Muscle layer of duodenum (tissue), 2 donors: Measurements from ENCODE around the gene ARV1.
A peak's percentile ranks its signal among the peaks of the same experiment; 100 is the strongest.
"Not testable (repeated sequence)": the region's sequence is repeated elsewhere in the genome, so short reads cannot be mapped to it uniquely, and the experiment has no call there.

ENCODE experiments used
- H3K27ac ChIP-seq: one replicate; pipeline ENCODE4 v1.7.0; 2013; ENCODE audit warnings: mild to moderate bottlenecking, low read length
- H3K27me3 ChIP-seq: one replicate; pipeline ENCODE4 v1.7.0; 2013; ENCODE audit warnings: low read depth, mild to moderate bottlenecking, control low read depth, low read length
- H3K36me3 ChIP-seq, 2 donors: one replicate each; pipeline ENCODE4 v1.7.0; 2013; ENCODE audit warnings: low read length in 2 of 2, control low read depth in 1 of 2, mild to moderate bottlenecking in 1 of 2; ENCODE audit not compliant: insufficient read depth in 2 of 2, control insufficient read depth in 1 of 2
- H3K4me1 ChIP-seq, 2 donors: one replicate each; pipeline ENCODE4 v1.7.0; 2013; ENCODE audit warnings: low read length in 2 of 2, mild to moderate bottlenecking in 2 of 2, control low read depth in 1 of 2, moderate library complexity in 1 of 2; ENCODE audit not compliant: insufficient read depth in 2 of 2, control insufficient read depth in 1 of 2
- H3K4me3 ChIP-seq, 2 donors: one replicate each; pipeline ENCODE4 v1.7.0; 2013; ENCODE audit warnings: low read length in 2 of 2, low read depth in 1 of 2, mild to moderate bottlenecking in 1 of 2
- H3K9me3 ChIP-seq, 2 donors: one replicate each; pipeline ENCODE4 v1.7.0; 2013; ENCODE audit warnings: low read length in 2 of 2, control low read depth in 1 of 2, mild to moderate bottlenecking in 1 of 2; ENCODE audit not compliant: control insufficient read depth in 1 of 2
- donor health status: healthy.

Gene ARV1

DNA sequence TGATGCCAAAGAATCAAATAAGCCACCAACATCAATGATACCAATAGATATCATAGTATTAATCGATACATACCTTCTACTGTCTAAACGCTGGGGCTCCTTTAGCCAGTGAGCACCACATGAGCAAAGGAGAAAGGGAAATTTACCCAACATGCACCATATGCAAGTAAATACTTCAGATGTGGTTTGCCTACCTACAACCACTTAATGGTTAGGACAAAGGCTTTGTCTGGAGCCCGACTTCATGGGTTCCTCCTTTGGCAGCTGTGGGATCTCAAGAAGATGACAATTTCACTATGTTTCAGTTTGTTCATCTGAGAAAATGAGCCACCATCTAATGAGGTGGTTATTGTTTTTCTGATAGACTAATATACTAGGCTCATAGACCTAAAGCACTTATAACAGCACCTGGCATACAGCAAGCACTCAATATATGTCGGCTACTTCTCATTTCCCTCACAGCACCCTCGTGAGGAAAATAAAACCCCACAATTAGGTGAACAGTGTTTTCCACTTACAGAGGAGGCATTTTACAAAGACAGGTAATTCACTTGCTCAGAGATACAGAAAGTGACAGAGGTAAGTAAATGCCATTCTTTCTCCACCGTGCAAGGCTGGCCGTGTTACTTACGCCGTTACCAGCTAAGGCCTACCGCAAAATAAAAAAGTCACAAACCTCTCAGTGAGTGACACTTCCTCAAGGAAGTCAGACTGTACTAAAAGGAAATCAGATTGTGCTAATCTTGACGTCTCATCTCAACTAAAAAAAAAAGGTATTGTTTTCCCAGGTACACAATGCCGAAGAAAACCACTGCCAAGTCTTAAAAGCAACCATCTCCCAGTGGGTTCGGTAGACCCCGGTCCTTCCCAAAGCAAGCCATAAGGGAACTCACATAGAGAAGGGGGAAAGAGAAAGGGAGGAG lies 1.8 kb upstream of the ARV1 start:
- Histone ChIP-seq H3K27me3 (no peaks in the 10 kb centered on the region), H3K27ac (peak overlapping the region; percentile 24), H3K4me3 (peak overlapping the region; percentile 70 to 96), H3K9me3 (no peaks in the 10 kb centered on the region), H3K4me1 (peaks cover 9 to 26% of the 10 kb centered on the region in 2 donors), H3K36me3 (peaks cover 0 to 6% of the 10 kb centered on the region in 2 donors)

GRCh38 chr1:230977761-230978490 lies 968 bp upstream of the ARV1 start:
- peak overlapping the region; percentile 70 to 96 for H3K4me3 ChIP-seq
- peak overlapping the region; percentile 24 for H3K27ac ChIP-seq
- H3K27me3 ChIP-seq: no peaks in the 10 kb centered on the region
- H3K36me3 ChIP-seq: peaks cover 0 to 10% of the 10 kb centered on the region in 2 donors
- H3K9me3 ChIP-seq: no peaks in the 10 kb centered on the region
- peaks cover 9 to 26% of the 10 kb centered on the region in 2 donors for H3K4me1 ChIP-seq

DNA sequence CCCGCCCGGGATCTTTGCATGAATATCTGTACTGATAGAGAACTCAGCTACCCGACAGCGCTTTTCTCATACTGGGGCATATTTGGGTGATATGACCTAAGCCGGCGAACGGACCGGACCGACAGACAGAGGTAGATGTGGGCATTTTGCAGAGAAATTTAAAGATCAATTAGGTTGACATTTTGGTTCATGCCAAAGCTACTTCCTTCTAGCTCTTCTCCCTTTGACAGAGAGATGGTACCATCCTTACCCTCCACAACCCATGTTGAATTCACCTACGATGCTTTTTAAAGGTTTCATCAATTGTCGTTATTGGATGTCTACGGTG lies 459 bp downstream of the ARV1 start:
- Histone ChIP-seq H3K4me3 (peak overlapping the region; percentile 96), H3K36me3 (peaks cover 0 to 10% of the 10 kb centered on the region in 2 donors), H3K27ac (peak overlapping the region; percentile 70), H3K9me3 (no peaks in the 10 kb centered on the region), H3K27me3 (no peaks in the 10 kb centered on the region), H3K4me1 (peaks cover 9 to 26% of the 10 kb centered on the region in 2 donors)

- Histone ChIP-seq H3K27me3 (no peaks in the 10 kb centered on the region), H3K9me3 (no peaks in the 10 kb centered on the region), H3K4me3 (peak overlapping the region; percentile 96), H3K36me3 (peaks cover 0 to 10% of the 10 kb centered on the region in 2 donors), H3K27ac (peak overlapping the region; percentile 70), H3K4me1 (peaks cover 9 to 26% of the 10 kb centered on the region in 2 donors)
Measured at GRCh38 chr1:230979952-230980351, 1.1 kb downstream of the ARV1 start.

DNA sequence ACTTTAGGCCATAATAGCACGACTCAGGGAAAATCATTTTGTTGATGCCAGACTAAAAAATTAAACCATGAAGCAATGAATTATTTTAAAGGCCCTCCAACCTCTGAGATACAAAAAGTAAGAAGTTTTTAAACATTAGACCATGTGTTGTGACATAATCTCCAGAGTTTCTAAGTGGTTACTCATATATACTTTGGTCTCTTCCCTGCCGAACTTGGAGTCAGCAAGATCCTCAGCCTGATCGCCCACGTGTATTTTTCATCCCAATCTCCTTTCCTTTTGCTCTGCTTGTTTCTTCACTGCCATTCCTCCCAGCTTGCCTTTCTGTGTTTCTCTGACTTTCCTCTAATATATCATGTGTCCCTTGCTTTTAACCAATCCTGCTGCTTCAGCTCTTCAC lies 3.8 kb downstream of the ARV1 start:
- Histone ChIP-seq H3K36me3 (peaks cover 0 to 4% of the 10 kb centered on the region in 2 donors), H3K4me1 (peaks cover 9 to 15% of the 10 kb centered on the region in 2 donors), H3K9me3 (no peaks in the 10 kb centered on the region), H3K27ac (no peak overlapping the region), H3K27me3 (no peaks in the 10 kb centered on the region), H3K4me3 (no peak overlapping the region)

- Histone ChIP-seq H3K27ac (no peak overlapping the region), H3K4me1 (peaks cover 9 to 12% of the 10 kb centered on the region in 2 donors), H3K27me3 (no peaks in the 10 kb centered on the region), H3K36me3 (peaks cover 0 to 4% of the 10 kb centered on the region in 2 donors), H3K4me3 (no peak overlapping the region), H3K9me3 (no peaks in the 10 kb centered on the region)
Measured at GRCh38 chr1:230983811-230984210, 4.9 kb downstream of the ARV1 start.

- not testable (repeated sequence) for H3K36me3 ChIP-seq, H3K9me3 ChIP-seq, H3K4me3 ChIP-seq, H3K27me3 ChIP-seq, H3K27ac ChIP-seq, H3K4me1 ChIP-seq
Measured at GRCh38 chr1:230984622-230985515, 6.0 kb downstream of the ARV1 start.

- no peaks in the 10 kb centered on the region for H3K4me1 ChIP-seq
- H3K4me3 ChIP-seq: no peak overlapping the region
- H3K36me3 ChIP-seq: peaks cover 2 to 4% of the 10 kb centered on the region in 2 donors
- no peaks in the 10 kb centered on the region for H3K27me3 ChIP-seq
- no peak overlapping the region for H3K27ac ChIP-seq
- no peaks in the 10 kb centered on the region for H3K9me3 ChIP-seq
Measured at GRCh38 chr1:230985711-230986110, 6.8 kb downstream of the ARV1 start.

DNA sequence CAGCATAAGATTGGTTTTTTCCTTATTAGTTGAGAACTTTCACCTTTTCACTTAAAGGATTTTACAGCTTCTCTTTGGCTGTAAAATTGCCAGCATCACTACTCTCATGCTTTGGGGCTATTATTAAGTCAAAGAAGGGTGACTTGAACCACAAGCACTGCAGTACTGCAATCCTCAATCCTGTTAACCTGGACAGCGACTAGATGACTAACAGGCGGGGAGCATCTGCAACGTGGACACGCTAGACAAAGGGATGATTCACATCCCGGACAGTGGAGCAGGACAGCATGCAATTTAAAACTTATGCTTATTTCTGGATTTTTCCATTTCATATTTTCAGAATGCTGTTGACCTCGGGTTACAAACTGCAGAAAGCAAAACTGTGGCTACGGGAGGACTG lies 8.1 kb downstream of the ARV1 start:
- Histone ChIP-seq H3K4me1 (no peaks in the 10 kb centered on the region), H3K27ac (no peak overlapping the region), H3K36me3 (peaks cover 4 to 13% of the 10 kb centered on the region in 2 donors), H3K27me3 (no peaks in the 10 kb centered on the region), H3K9me3 (no peaks in the 10 kb centered on the region), H3K4me3 (no peak overlapping the region)

DNA sequence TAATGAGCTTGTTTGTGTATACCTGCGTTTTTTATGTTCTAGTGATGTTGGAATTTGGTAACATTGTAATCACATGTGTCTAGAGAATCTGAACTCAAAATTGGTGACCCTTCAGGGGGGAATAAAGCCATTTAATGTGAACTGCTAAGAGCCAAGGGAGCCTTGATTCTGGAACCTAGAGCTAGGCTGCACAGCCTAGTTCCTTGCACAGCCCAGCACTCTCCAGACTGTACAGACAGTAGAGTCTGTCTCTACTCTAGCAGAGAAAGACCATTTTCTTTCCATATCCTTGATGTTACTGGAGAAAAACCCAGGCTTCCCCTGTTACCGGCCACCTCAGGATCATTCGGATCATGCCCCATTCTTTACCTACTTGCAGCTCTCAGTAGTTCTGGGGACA lies 8.6 kb downstream of the ARV1 start:
- H3K27me3 ChIP-seq: no peaks in the 10 kb centered on the region
- H3K4me3 ChIP-seq: no peak overlapping the region
- no peaks in the 10 kb centered on the region for H3K9me3 ChIP-seq
- no peak overlapping the region for H3K27ac ChIP-seq
- no peaks in the 10 kb centered on the region for H3K4me1 ChIP-seq
- peaks cover 3 to 18% of the 10 kb centered on the region in 2 donors for H3K36me3 ChIP-seq
